Measurements from ENCODE around the gene IFI27L2. TPM values are rescaled to one million over a fixed set of nuclear protein-coding genes. Genes with fewer than 3 reads are reported as not detected.

IFI27L2 gene
- total RNA-seq, 4 donors from 2014 or later: 21.0 to 69.1 (median 52.3) TPM

GRCh38 chr14:94115631-94116030, 13.8 kb downstream of the IFI27L2 start:
- WGBS, 2 donors: 81 to 83% methylated on average over 11 to 12 of the region's 15 CpGs
- intact Hi-C loops (cut with DNase I; ENCODE audit: low total_unique reads): no loop called here
- no peak overlapping the region for H3K4me3 ChIP-seq (ENCODE audit: low read depth, poor library complexity, severe bottlenecking)
- peak in 1 of 2 donors; percentile 82 for DNase-seq (ENCODE audit: low spot score in 2 of 2)
- TF ChIP-seq CTCF (IDR thresholded peaks at IDR 0.05) (no peak), POLR2A (IDR thresholded peaks at IDR 0.05) (no peak)

- no peak overlapping the region for H3K4me3 ChIP-seq (ENCODE audit: low read depth, poor library complexity, severe bottlenecking)
- intact Hi-C loops (cut with DNase I; ENCODE audit: low total_unique reads): no loop called here
- TF ChIP-seq POLR2A (IDR thresholded peaks at IDR 0.05): no peak
- TF ChIP-seq CTCF (IDR thresholded peaks at IDR 0.05): no peak
- WGBS, 2 donors: 10 to 12% methylated on average over 4 of the region's 4 CpGs
- peak in 1 of 2 donors; percentile 86 for DNase-seq (ENCODE audit: low spot score in 2 of 2)
These were observed 14.3 kb downstream of the IFI27L2 start for GRCh38 chr14:94115058-94115591.

- DNase-seq (ENCODE audit: low spot score in 2 of 2): no peak
- no peak for TF ChIP-seq CTCF (IDR thresholded peaks at IDR 0.05)
- TF ChIP-seq POLR2A (IDR thresholded peaks at IDR 0.05): no peak
- 83 to 93% methylated on average over 5 of the region's 5 CpGs for WGBS, 2 donors
- no peak overlapping the region for H3K4me3 ChIP-seq (ENCODE audit: low read depth, poor library complexity, severe bottlenecking)
- intact Hi-C loops (cut with DNase I; ENCODE audit: low total_unique reads): no loop called here
These were observed 14.8 kb downstream of the IFI27L2 start for GRCh38 chr14:94114589-94115057.

GRCh38 chr14:94113908-94114588, 15.4 kb downstream of the IFI27L2 start:
- WGBS, 2 donors: 81 to 87% methylated on average over 5 of the region's 5 CpGs
- intact Hi-C loops (cut with DNase I; ENCODE audit: low total_unique reads): no loop called here
- peak in 1 of 2 donors; percentile 49 for DNase-seq (ENCODE audit: low spot score in 2 of 2)
- TF ChIP-seq POLR2A (IDR thresholded peaks at IDR 0.05): no peak
- TF ChIP-seq CTCF (IDR thresholded peaks at IDR 0.05): no peak
- no peak overlapping the region for H3K4me3 ChIP-seq (ENCODE audit: low read depth, poor library complexity, severe bottlenecking)

GRCh38 chr14:94113490-94113889, 15.9 kb downstream of the IFI27L2 start:
- intact Hi-C loops (cut with DNase I; ENCODE audit: low total_unique reads): no loop called here
- WGBS, 2 donors: 44 to 57% methylated on average over 6 of the region's 6 CpGs
- peak in 1 of 2 donors; percentile 83 for DNase-seq (ENCODE audit: low spot score in 2 of 2)
- H3K4me3 ChIP-seq (ENCODE audit: low read depth, poor library complexity, severe bottlenecking): no peak overlapping the region
- TF ChIP-seq POLR2A (IDR thresholded peaks at IDR 0.05) (no peak), CTCF (IDR thresholded peaks at IDR 0.05) (no peak)

Measured in lower leg skin (tissue), 4 donors.